ENCODE measurements around the gene EBLN1. TPM values are rescaled to one million over a fixed set of nuclear protein-coding genes. Genes with fewer than 3 reads are reported as not detected.
"Not testable (repeated sequence)": the region's sequence is repeated elsewhere in the genome, so short reads cannot be mapped to it uniquely, and the experiment has no call there.

Gene EBLN1
- total RNA-seq, 1 donor from 2014 or later, result not detected

GRCh38 chr10:22228167-22228938, 10.5 kb upstream of the EBLN1 start:
- Mint-ChIP-seq H3K27me3 (peaks cover 11% of the 10 kb centered on the region), H3K9me3 (no peaks in the 10 kb centered on the region), H3K27ac (peak overlapping the region; percentile 98), H3K4me1 (ENCODE audit: unreplicated experiment) (peaks cover 8% of the 10 kb centered on the region), H3K36me3 (peaks cover 4% of the 10 kb centered on the region), H3K4me3 (peak overlapping the region; percentile 97)
- DNase-seq (ENCODE audit: extremely low spot score, unreplicated experiment), result no peak
- TF ChIP-seq, protein P1, sequence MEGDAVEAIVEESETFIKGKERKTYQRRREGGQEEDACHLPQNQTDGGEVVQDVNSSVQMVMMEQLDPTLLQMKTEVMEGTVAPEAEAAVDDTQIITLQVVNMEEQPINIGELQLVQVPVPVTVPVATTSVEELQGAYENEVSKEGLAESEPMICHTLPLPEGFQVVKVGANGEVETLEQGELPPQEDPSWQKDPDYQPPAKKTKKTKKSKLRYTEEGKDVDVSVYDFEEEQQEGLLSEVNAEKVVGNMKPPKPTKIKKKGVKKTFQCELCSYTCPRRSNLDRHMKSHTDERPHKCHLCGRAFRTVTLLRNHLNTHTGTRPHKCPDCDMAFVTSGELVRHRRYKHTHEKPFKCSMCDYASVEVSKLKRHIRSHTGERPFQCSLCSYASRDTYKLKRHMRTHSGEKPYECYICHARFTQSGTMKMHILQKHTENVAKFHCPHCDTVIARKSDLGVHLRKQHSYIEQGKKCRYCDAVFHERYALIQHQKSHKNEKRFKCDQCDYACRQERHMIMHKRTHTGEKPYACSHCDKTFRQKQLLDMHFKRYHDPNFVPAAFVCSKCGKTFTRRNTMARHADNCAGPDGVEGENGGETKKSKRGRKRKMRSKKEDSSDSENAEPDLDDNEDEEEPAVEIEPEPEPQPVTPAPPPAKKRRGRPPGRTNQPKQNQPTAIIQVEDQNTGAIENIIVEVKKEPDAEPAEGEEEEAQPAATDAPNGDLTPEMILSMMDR (conservative IDR thresholded peaks at IDR 0.05), result no peak

DNA sequence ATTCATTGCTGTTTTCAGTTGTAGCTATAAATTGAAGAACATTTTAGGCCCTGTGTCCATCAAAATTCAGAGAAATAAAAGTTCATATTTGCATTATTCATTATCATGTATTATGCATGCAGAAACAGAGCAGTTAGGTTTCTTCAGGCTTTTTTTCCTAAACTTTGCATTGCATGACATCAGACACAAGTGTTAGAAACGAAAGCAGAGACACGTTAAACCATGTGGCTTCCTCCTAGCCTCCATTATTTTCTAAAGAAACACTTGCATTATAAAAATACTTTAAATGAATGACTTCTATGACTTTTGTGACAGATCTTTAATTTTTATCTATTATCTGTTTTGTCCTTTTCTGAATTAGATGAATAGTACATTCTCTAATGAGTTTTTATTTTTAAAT, 8.8 kb upstream of the EBLN1 start:
- TF ChIP-seq, protein P1 (conservative IDR thresholded peaks at IDR 0.05), result no peak

DNA sequence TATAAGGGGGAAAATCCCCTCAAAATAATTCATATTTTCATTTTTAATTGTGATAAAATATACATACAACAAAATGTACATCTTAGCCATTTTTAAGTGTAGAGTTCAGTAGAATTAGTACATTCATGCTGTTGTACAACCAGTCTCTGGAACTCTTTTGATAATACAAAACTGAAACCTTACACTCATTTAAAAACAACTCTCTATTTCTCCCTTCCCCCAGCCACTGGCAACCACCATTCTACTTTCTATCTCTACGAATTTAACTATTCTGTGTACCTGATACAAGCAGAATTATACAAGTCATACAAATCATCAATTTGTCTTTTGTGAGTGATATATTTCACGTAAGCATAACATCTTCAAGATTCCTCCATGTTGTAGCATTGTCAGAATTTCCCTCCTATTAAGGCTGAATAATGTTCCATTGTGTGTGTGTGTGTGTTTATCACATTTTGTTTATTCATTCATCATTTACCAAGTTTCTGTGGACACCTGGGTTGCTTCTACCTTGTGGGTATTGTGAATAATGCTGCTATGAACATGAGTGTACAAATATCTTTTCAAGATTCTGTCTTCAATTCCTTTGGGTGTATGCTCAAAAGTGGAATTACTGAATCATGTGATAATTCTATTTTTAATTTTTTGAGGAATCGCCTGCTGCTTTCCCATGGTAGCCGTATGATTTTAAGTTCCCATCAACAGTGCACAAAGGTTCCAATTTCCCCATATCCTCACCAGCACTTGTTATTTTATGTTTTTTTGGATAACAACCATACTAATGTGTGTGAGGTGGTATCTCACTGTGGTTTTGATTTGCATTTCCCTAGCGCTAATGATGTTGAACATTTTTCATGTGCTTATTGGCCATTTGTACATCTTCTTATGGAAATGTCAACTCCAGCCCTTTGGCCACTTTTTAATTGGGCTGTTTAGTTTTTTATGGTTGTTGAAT, 4.7 kb upstream of the EBLN1 start:
- Mint-ChIP-seq H3K27me3 (peaks cover 3% of the 10 kb centered on the region), H3K9me3 (no peaks in the 10 kb centered on the region), H3K36me3 (no peaks in the 10 kb centered on the region), H3K27ac (no peak overlapping the region), H3K4me3 (no peak overlapping the region), H3K4me1 (ENCODE audit: unreplicated experiment) (no peaks in the 10 kb centered on the region)
- TF ChIP-seq, protein P1 (conservative IDR thresholded peaks at IDR 0.05), result no peak
- no peak for DNase-seq (ENCODE audit: extremely low spot score, unreplicated experiment)

More for the DNA sequence above, 8.8 kb upstream of the EBLN1 start:
- peaks cover 4% of the 10 kb centered on the region for H3K36me3 Mint-ChIP-seq
- peaks cover 11% of the 10 kb centered on the region for H3K27me3 Mint-ChIP-seq
- H3K27ac Mint-ChIP-seq, result no peak overlapping the region
- no peaks in the 10 kb centered on the region for H3K9me3 Mint-ChIP-seq
- no peak for DNase-seq (ENCODE audit: extremely low spot score, unreplicated experiment)
- H3K4me1 Mint-ChIP-seq (ENCODE audit: unreplicated experiment), result peaks cover 8% of the 10 kb centered on the region
- no peak overlapping the region for H3K4me3 Mint-ChIP-seq

DNA sequence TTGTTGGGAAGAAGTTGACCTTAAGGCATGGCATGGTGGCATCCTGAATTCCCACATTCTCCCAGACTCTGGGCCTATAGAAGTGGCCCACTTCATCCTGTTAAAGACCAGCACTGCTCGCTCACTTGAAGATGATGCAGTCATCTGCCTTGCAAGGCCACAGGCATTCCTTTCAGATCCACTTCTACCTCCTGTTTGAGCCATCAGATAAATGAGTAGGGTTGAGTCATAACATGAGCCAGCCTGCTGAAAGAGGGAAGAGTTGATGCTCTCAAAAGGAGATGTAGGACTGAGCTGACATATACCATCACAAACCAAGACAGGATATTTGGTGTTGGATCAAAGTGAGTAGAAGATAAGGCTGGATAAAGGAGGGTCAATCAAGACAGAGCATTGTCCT, 1.5 kb upstream of the EBLN1 start:
- Mint-ChIP-seq H3K27me3 (peaks cover 3% of the 10 kb centered on the region), H3K9me3 (no peaks in the 10 kb centered on the region), H3K27ac (no peak overlapping the region), H3K36me3 (no peaks in the 10 kb centered on the region), H3K4me3 (no peak overlapping the region), H3K4me1 (ENCODE audit: unreplicated experiment) (no peaks in the 10 kb centered on the region)
- DNase-seq (ENCODE audit: extremely low spot score, unreplicated experiment), result no peak
- TF ChIP-seq, protein P1 (conservative IDR thresholded peaks at IDR 0.05), result no peak

GRCh38 chr10:22218448-22218847, 633 bp upstream of the EBLN1 start:
- Mint-ChIP-seq H3K27ac (no peak overlapping the region), H3K27me3 (peaks cover 3% of the 10 kb centered on the region), H3K9me3 (no peaks in the 10 kb centered on the region), H3K4me3 (no peak overlapping the region), H3K36me3 (no peaks in the 10 kb centered on the region), H3K4me1 (ENCODE audit: unreplicated experiment) (no peaks in the 10 kb centered on the region)
- TF ChIP-seq, protein P1 (conservative IDR thresholded peaks at IDR 0.05), result peak; percentile 41
- no peak for DNase-seq (ENCODE audit: extremely low spot score, unreplicated experiment)

DNA sequence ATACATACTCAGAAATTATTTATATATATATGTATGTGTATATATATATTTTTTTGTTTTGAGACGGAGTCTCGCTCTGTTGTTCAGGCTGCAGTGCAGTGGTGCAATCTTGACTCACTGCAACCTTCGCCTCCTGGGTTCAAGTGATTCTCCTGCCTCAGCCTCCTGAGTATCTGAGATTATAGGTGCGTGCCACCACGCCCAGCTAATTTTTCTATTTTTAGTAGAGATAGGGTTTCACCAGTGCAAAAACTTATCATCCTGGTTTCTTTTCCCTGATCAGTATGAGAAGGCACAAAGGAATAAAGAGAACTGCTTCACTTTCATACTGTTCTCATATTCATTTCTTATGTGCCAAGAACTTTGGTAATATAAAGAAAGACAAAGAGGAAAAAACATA, 731 bp downstream of the EBLN1 start:
- H3K4me3 Mint-ChIP-seq; H3K4me1 Mint-ChIP-seq (ENCODE audit: unreplicated experiment); H3K27me3 Mint-ChIP-seq; H3K9me3 Mint-ChIP-seq; H3K36me3 Mint-ChIP-seq; DNase-seq (ENCODE audit: extremely low spot score, unreplicated experiment); H3K27ac Mint-ChIP-seq: not testable (repeated sequence)

All from type B pancreatic cell (in vitro differentiated cells).